Measurements from ENCODE around the gene PNCK. TPM values are rescaled to one million over a fixed set of nuclear protein-coding genes. Genes with fewer than 3 reads are reported as not detected.

Gene PNCK
- total and polyA plus RNA-seq, 2 of the 13 experiments (the other 11 are each of a cell fraction or from before 2014, with no cell fraction given), result 33.1 TPM; not detected in 1

GRCh38 chrX:153651540-153652079, 22.0 kb downstream of the PNCK start (continued):
- TF ChIP-seq SALL1 (CRISPR knock-in tag; IDR thresholded peaks at IDR 0.05) (peak; percentile 27; the same call in 1 of the 2 replicates), ZNF800 (CRISPR knock-in tag; IDR thresholded peaks at IDR 0.05) (peak; percentile 43; the same call in 1 of the 2 replicates), NFKB2 (CRISPR knock-in tag; IDR thresholded peaks at IDR 0.05; ENCODE audit: borderline replicate concordance) (peak; percentile 29; the same call in 1 of the 2 replicates), PAF1 (CRISPR knock-in tag; IDR thresholded peaks at IDR 0.05) (peak; percentile 79), RFX1 (IDR thresholded peaks at IDR 0.05) (no peak), AKAP8 (CRISPR knock-in tag; IDR thresholded peaks at IDR 0.05) (peak; percentile 85; the same call in 1 of the 2 replicates), ZNF772 (CRISPR knock-in tag; IDR thresholded peaks at IDR 0.05) (no peak), GZF1 (CRISPR knock-in tag; IDR thresholded peaks at IDR 0.05) (no peak), ZNF577 (CRISPR knock-in tag; IDR thresholded peaks at IDR 0.05; ENCODE audit: borderline replicate concordance, low read depth) (no peak), ZKSCAN8 (CRISPR knock-in tag; IDR thresholded peaks at IDR 0.05; ENCODE audit: borderline replicate concordance) (no peak), ZNF513 (CRISPR knock-in tag; conservative IDR thresholded peaks at IDR 0.05) (no peak), TRAFD1 (CRISPR knock-in tag; IDR thresholded peaks at IDR 0.05; ENCODE audit: borderline replicate concordance) (no peak), ZNF574 (CRISPR knock-in tag; IDR thresholded peaks at IDR 0.05) (peak; percentile 43), RBM22 (optimal IDR thresholded peaks at IDR 0.05; ENCODE audit: low read length) (peak; percentile 67), CTCF (CRISPR knock-in tag; IDR thresholded peaks at IDR 0.05) (peak; percentile 52), STAG1 (CRISPR knock-in tag; IDR thresholded peaks at IDR 0.05) (peak; percentile 40), ZNF501 (CRISPR knock-in tag; IDR thresholded peaks at IDR 0.05) (0 out of 2 replicates have a peak, but pooled peaks have one; percentile 17), ZC3H13 (CRISPR knock-in tag; IDR thresholded peaks at IDR 0.05) (peak; percentile 95), AGO2 (optimal IDR thresholded peaks at IDR 0.05; ENCODE audit: low read depth, low read length) (peak; percentile 91)

Measured in HepG2 (cell line).